HepG2 (cell line): ENCODE results near the gene SMARCD1. TPM values are rescaled to one million over a fixed set of nuclear protein-coding genes. Genes with fewer than 3 reads are reported as not detected.

Experiments
- ATF7-NPFF ChIP-seq: sonication (generic); formaldehyde crosslinking; IDR thresholded peaks from 2 replicates; pipeline ENCODE4 v1.8.1; 2023; ENCODE audit warnings: mild to moderate bottlenecking, low read depth, missing genetic modification reagents, moderate library complexity
- CAMTA2 ChIP-seq: sonication (generic); formaldehyde crosslinking; IDR thresholded peaks from 2 replicates; pipeline ENCODE4 v1.4.0; 2020; ENCODE audit warnings: mild to moderate bottlenecking, missing genetic modification reagents, borderline replicate concordance
- CHCHD3 ChIP-seq: sonication (generic); formaldehyde crosslinking; IDR thresholded peaks from 2 replicates; pipeline ENCODE4 v1.8.0; 2022; ENCODE audit warnings: mild to moderate bottlenecking, missing genetic modification reagents, moderate library complexity
- GABPA ChIP-seq, 2 experiments: IDR thresholded peaks; 2 replicates each; pipeline ENCODE4 v1.6.1; 2011 to 2016; ENCODE audit warnings: low read depth in 2 of 2, low read length in 1 of 2, missing biosample characterization in 1 of 2, missing genetic modification characterization in 1 of 2
- HDAC2 ChIP-seq: sonication (generic); formaldehyde crosslinking; IDR thresholded peaks from 2 replicates; pipeline ENCODE4 v1.4.0; 2020; ENCODE audit warnings: missing genetic modification reagents
- HNF4A ChIP-seq: sonication (generic); formaldehyde crosslinking; IDR thresholded peaks from 2 replicates; pipeline ENCODE4 v1.4.0; 2020; ENCODE audit warnings: missing genetic modification reagents
- KLF6 ChIP-seq: IDR thresholded peaks from 2 replicates; pipeline ENCODE4 v1.8.0; 2016; ENCODE audit warnings: missing biosample characterization, missing genetic modification reagents
- KLF9 ChIP-seq: IDR thresholded peaks from 2 replicates; pipeline ENCODE4 v1.6.1; 2016; ENCODE audit warnings: low read depth
- NFE2 ChIP-seq: sonication (generic); formaldehyde crosslinking; IDR thresholded peaks from 2 replicates; pipeline ENCODE4 v1.4.0; 2020; ENCODE audit warnings: missing genetic modification reagents
- ZBTB42 ChIP-seq: sonication (generic); formaldehyde crosslinking; IDR thresholded peaks from 2 replicates; pipeline ENCODE4 v1.5.0; 2020; ENCODE audit warnings: mild to moderate bottlenecking, missing genetic modification reagents
- ZNF143 ChIP-seq: sonication (generic); formaldehyde crosslinking; IDR thresholded peaks from 2 replicates; pipeline ENCODE4 v1.4.0; 2020; ENCODE audit warnings: missing genetic modification reagents
- ZNF556 ChIP-seq: sonication (generic); formaldehyde crosslinking; IDR thresholded peaks from 2 replicates; pipeline ENCODE4 v1.4.0; 2020; ENCODE audit warnings: mild to moderate bottlenecking, missing genetic modification reagents, borderline replicate concordance
- ZNF605 ChIP-seq: sonication (generic); formaldehyde crosslinking; IDR thresholded peaks from 2 replicates; pipeline ENCODE4 v1.8.0; 2022; ENCODE audit warnings: mild to moderate bottlenecking, missing genetic modification reagents
- polyA plus RNA-seq, 8 experiments: library from polyadenylated mRNA; depleted of rRNA in 3 of 8; stranded (reverse) in 7 of 8; unstranded in 1 of 8; fragments of >200 nt; fragmentation: Illumina TruSeq in 4 of 8; extraction: Trizol in 4 of 8; gene quantifications; 2 replicates each; pipeline versions ENCODE4 v1.2.1 to v1.2.3, GENCODE V29; 2011 to 2016; ENCODE audit warnings: low read depth in 4 of 8, missing spikeins in 1 of 8, mixed read lengths in 1 of 8; ENCODE audit not compliant: insufficient read depth in 1 of 8
- total RNA-seq, 5 experiments: library from RNA; depleted of rRNA; stranded (reverse); fragments of >200 nt; fragmentation: Illumina TruSeq; extraction: Trizol; gene quantifications; 2 replicates each; pipeline ENCODE4 v1.2.3, GENCODE V29; 2016; ENCODE audit warnings: low read depth in 1 of 5
- TF ChIP-seq, protein P1 (sequence below): sonication (generic); formaldehyde crosslinking; conservative IDR thresholded peaks from 2 replicates; pipeline ENCODE4 v1.8.1; 2023; ENCODE audit warnings: missing genetic modification reagents
- TF ChIP-seq, protein P2 (sequence below): sonication (generic); formaldehyde crosslinking; IDR thresholded peaks from 2 replicates; pipeline ENCODE4 v1.4.0; 2020; ENCODE audit warnings: missing genetic modification reagents
- TF ChIP-seq, protein P3 (sequence below): sonication (generic); formaldehyde crosslinking; IDR thresholded peaks from 2 replicates; pipeline ENCODE4 v1.4.0; 2020; ENCODE audit warnings: missing genetic modification reagents; ENCODE audit errors: not compliant biosample characterization
- TF ChIP-seq, protein P4 (sequence below): sonication (generic); formaldehyde crosslinking; conservative IDR thresholded peaks from 2 replicates; pipeline ENCODE4 v1.8.0; 2022; ENCODE audit warnings: mild to moderate bottlenecking, moderate library complexity, missing genetic modification reagents
- TF ChIP-seq, protein P5 (sequence below): sonication (generic); formaldehyde crosslinking; IDR thresholded peaks from 2 replicates; pipeline ENCODE4 v1.5.0; 2020; ENCODE audit warnings: mild to moderate bottlenecking, missing genetic modification reagents, borderline replicate concordance

Gene SMARCD1
- total and polyA plus RNA-seq, 2 of the 13 experiments (the other 11 are each of a cell fraction or from before 2014, with no cell fraction given), result 51.7 to 54.6 TPM

DNA sequence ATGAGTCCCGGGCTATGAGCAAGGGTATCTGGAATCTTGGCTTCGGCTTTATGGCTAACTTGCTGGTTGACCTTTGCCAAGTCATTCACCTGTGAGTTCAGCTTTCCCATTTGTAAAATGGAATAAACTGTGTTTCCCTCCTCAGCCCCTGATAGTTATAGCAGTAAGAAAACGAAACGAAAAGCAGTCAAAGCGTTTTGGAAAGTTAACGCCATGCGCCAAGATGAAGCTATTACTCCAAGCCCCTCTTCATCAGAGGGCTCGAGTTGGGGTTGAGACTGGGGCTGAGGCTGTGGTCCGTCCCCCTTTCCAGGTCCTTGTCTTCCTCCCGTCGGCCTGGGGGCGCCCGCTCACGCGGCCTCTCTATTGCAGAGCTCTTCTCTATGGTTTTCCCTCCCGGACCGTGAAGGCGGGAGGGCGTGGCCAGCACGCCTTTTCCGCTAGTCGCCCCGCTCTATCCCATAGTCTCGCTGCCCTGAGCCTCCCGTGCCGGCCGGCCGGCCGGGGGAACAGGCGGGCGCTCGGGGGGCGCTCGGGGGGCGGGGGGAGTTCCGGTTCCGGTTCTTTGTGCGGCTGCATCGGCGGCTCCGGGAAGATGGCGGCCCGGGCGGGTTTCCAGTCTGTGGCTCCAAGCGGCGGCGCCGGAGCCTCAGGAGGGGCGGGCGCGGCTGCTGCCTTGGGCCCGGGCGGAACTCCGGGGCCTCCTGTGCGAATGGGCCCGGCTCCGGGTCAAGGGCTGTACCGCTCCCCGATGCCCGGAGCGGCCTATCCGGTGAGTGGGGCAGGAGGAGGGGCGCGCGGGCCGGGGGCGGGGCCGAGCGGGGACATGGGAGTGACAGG, at the start of gene SMARCD1 (continued):
- TF ChIP-seq, protein P1, sequence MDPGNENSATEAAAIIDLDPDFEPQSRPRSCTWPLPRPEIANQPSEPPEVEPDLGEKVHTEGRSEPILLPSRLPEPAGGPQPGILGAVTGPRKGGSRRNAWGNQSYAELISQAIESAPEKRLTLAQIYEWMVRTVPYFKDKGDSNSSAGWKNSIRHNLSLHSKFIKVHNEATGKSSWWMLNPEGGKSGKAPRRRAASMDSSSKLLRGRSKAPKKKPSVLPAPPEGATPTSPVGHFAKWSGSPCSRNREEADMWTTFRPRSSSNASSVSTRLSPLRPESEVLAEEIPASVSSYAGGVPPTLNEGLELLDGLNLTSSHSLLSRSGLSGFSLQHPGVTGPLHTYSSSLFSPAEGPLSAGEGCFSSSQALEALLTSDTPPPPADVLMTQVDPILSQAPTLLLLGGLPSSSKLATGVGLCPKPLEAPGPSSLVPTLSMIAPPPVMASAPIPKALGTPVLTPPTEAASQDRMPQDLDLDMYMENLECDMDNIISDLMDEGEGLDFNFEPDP (CRISPR knock-in tag), result no peak
- TF ChIP-seq KLF9 (CRISPR knock-in tag) (no peak), ZNF143 (CRISPR knock-in tag) (no peak; the same call in 1 of the 2 replicates), GABPA (IDR thresholded peaks at IDR 0.05; ENCODE audit: low read depth, low read length) (peak; percentile 74), GABPA (CRISPR knock-in tag; IDR thresholded peaks at IDR 0.05; ENCODE audit: low read depth) (peak; percentile 87), HDAC2 (CRISPR knock-in tag) (peak; percentile 58), NFE2 (CRISPR knock-in tag) (0 out of 2 replicates have a peak, but pooled peaks have one; percentile 42), ZNF556 (no peak; the same call in 1 of the 2 replicates), ZNF605 (CRISPR knock-in tag) (no peak), KLF6 (CRISPR knock-in tag) (no peak; the same call in 1 of the 2 replicates), ZBTB42 (no peak), ATF7-NPFF (no peak), CHCHD3 (CRISPR knock-in tag) (no peak), CAMTA2 (CRISPR knock-in tag) (no peak), HNF4A (CRISPR knock-in tag) (peak; percentile 10; the same call in 1 of the 2 replicates)
- TF ChIP-seq, protein P2, sequence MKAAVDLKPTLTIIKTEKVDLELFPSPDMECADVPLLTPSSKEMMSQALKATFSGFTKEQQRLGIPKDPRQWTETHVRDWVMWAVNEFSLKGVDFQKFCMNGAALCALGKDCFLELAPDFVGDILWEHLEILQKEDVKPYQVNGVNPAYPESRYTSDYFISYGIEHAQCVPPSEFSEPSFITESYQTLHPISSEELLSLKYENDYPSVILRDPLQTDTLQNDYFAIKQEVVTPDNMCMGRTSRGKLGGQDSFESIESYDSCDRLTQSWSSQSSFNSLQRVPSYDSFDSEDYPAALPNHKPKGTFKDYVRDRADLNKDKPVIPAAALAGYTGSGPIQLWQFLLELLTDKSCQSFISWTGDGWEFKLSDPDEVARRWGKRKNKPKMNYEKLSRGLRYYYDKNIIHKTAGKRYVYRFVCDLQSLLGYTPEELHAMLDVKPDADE (CRISPR knock-in tag), result no peak
- TF ChIP-seq, protein P3, sequence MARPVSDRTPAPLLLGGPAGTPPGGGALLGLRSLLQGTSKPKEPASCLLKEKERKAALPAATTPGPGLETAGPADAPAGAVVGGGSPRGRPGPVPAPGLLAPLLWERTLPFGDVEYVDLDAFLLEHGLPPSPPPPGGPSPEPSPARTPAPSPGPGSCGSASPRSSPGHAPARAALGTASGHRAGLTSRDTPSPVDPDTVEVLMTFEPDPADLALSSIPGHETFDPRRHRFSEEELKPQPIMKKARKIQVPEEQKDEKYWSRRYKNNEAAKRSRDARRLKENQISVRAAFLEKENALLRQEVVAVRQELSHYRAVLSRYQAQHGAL, result no peak
- TF ChIP-seq, protein P4, sequence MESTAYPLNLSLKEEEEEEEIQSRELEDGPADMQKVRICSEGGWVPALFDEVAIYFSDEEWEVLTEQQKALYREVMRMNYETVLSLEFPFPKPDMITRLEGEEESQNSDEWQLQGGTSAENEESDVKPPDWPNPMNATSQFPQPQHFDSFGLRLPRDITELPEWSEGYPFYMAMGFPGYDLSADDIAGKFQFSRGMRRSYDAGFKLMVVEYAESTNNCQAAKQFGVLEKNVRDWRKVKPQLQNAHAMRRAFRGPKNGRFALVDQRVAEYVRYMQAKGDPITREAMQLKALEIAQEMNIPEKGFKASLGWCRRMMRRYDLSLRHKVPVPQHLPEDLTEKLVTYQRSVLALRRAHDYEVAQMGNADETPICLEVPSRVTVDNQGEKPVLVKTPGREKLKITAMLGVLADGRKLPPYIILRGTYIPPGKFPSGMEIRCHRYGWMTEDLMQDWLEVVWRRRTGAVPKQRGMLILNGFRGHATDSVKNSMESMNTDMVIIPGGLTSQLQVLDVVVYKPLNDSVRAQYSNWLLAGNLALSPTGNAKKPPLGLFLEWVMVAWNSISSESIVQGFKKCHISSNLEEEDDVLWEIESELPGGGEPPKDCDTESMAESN, result peak; percentile 4; the same call in 1 of the 2 replicates
- TF ChIP-seq, protein P5, sequence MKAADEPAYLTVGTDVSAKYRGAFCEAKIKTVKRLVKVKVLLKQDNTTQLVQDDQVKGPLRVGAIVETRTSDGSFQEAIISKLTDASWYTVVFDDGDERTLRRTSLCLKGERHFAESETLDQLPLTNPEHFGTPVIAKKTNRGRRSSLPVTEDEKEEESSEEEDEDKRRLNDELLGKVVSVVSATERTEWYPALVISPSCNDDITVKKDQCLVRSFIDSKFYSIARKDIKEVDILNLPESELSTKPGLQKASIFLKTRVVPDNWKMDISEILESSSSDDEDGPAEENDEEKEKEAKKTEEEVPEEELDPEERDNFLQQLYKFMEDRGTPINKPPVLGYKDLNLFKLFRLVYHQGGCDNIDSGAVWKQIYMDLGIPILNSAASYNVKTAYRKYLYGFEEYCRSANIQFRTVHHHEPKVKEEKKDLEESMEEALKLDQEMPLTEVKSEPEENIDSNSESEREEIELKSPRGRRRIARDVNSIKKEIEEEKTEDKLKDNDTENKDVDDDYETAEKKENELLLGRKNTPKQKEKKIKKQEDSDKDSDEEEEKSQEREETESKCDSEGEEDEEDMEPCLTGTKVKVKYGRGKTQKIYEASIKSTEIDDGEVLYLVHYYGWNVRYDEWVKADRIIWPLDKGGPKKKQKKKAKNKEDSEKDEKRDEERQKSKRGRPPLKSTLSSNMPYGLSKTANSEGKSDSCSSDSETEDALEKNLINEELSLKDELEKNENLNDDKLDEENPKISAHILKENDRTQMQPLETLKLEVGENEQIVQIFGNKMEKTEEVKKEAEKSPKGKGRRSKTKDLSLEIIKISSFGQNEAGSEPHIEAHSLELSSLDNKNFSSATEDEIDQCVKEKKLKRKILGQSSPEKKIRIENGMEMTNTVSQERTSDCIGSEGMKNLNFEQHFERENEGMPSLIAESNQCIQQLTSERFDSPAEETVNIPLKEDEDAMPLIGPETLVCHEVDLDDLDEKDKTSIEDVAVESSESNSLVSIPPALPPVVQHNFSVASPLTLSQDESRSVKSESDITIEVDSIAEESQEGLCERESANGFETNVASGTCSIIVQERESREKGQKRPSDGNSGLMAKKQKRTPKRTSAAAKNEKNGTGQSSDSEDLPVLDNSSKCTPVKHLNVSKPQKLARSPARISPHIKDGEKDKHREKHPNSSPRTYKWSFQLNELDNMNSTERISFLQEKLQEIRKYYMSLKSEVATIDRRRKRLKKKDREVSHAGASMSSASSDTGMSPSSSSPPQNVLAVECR (CRISPR knock-in tag), result peak; percentile 74; the same call in 1 of the 2 replicates
